Activated T-helper 2 cell treated with anti-CD3 and anti-CD28 coated beads, Interferon-gamma antibody, Interleukin-2, Interleukin-4, amounts not matched to agents 10 μg/mL and 5 μg/mL and 100 μg/mL, durations not matched to agents 14 hours and 24 hours and 36 hours (primary cell): Measurements from ENCODE around the gene LAMTOR4. TPM values are rescaled to one million over a fixed set of nuclear protein-coding genes. Genes with fewer than 3 reads are reported as not detected.
"Not testable (repeated sequence)": the region's sequence is repeated elsewhere in the genome, so short reads cannot be mapped to it uniquely, and the experiment has no call there.

Experiments used
- DNase-seq: peaks from one replicate; pipeline ENCODE4 v3.0.0; 2021; ENCODE audit warnings: low spot score
- H3K27ac Mint-ChIP-seq: one replicate; pipeline ENCODE4 v1.8.0; 2021; ENCODE audit warnings: mixed read lengths
- H3K27me3 Mint-ChIP-seq: one replicate; pipeline ENCODE4 v1.8.0; 2021; ENCODE audit warnings: low read depth, mixed read lengths
- H3K36me3 Mint-ChIP-seq: one replicate; pipeline ENCODE4 v1.8.0; 2021; ENCODE audit warnings: low read depth, mixed read lengths
- H3K4me1 Mint-ChIP-seq: one replicate; pipeline ENCODE4 v1.8.0; 2021; ENCODE audit warnings: low read depth, mixed read lengths
- H3K4me3 Mint-ChIP-seq: one replicate; pipeline ENCODE4 v1.8.0; 2021; ENCODE audit warnings: low read depth, mild to moderate bottlenecking, moderate library complexity, mixed read lengths
- H3K9me3 Mint-ChIP-seq: one replicate; pipeline ENCODE4 v1.8.0; 2021; ENCODE audit warnings: mixed read lengths
- intact Hi-C: fragments of 100-400 bp; cut with micrococcal nuclease; formaldehyde crosslinking; loops from one replicate; pipeline ENCODE4 v1.15.1; 2023
- total RNA-seq: library from RNA; stranded (reverse); gene quantifications from 2 replicates; pipeline ENCODE4 v1.2.3, GENCODE V29; 2022

The LAMTOR4 gene
- total RNA-seq, 1 donor from 2014 or later: 130 TPM

- H3K9me3 Mint-ChIP-seq: no peaks in the 10 kb centered on the region
- H3K36me3 Mint-ChIP-seq: peaks cover 29% of the 10 kb centered on the region
- intact Hi-C loops: loop anchor here (1.0 to 10.0 kb wide), 4 partner anchors 8 to 212 kb away; partner anchors contain the start of genes AP4M1, CNPY4, COPS6 and MCM7
Observed at GRCh38 chr7:100126931-100127865, 21.5 kb upstream of the LAMTOR4 start, which contains the start of gene MBLAC1. Gene MBLAC1 (plus strand): TSS chr7:100126967. CDS start chr7:100127396, 429 bp downstream.

GRCh38 chr7:100127866-100128636 lies 20.7 kb upstream of the LAMTOR4 start:
- Mint-ChIP-seq H3K9me3 (no peaks in the 10 kb centered on the region), H3K36me3 (peaks cover 22% of the 10 kb centered on the region), H3K4me3 (peak overlapping the region; percentile 77), H3K27ac (peak overlapping the region; percentile 52), H3K4me1 (peaks cover 31% of the 10 kb centered on the region), H3K27me3 (no peaks in the 10 kb centered on the region)
- DNase-seq: no peak
- intact Hi-C loops: loop anchor here (1.0 to 10.0 kb wide), 4 partner anchors 9 to 213 kb away; partner anchors contain the start of genes AP4M1, CNPY4, COPS6 and MCM7

More at GRCh38 chr7:100126931-100127865, 21.5 kb upstream of the LAMTOR4 start, which contains the start of gene MBLAC1:
- DNase-seq: peak; percentile 88
- Mint-ChIP-seq H3K27me3 (no peaks in the 10 kb centered on the region), H3K27ac (peak within 1 kb of the TSS; percentile 100), H3K4me3 (peak within 1 kb of the TSS; percentile 99), H3K4me1 (peaks cover 24% of the 10 kb centered on the region)

DNA sequence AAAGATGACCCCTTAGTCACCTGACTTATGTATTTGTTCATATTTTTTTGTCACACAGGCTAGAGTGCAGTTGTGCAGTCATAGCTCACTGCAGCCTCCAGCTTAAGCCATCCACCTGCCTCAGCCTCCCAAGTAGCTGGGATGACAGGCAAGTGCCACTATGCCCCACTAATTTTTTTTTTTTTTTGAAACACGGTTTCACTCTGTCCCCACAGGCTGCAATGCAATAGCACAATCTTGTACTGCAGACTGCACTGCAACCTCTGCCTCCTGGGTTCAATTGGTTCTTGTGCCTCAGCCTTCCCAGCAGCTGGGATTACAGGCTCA lies 20.1 kb upstream of the LAMTOR4 start:
- Mint-ChIP-seq H3K4me1 (peaks cover 31% of the 10 kb centered on the region), H3K27ac (no peak overlapping the region), H3K4me3 (peak overlapping the region; percentile 77), H3K36me3 (peaks cover 20% of the 10 kb centered on the region), H3K9me3 (no peaks in the 10 kb centered on the region), H3K27me3 (no peaks in the 10 kb centered on the region)
- no peak for DNase-seq
- intact Hi-C loops: loop anchor here (10.0 kb wide), 1 partner anchor 214 kb away; the partner anchor contains the start of gene TRIM4

DNA sequence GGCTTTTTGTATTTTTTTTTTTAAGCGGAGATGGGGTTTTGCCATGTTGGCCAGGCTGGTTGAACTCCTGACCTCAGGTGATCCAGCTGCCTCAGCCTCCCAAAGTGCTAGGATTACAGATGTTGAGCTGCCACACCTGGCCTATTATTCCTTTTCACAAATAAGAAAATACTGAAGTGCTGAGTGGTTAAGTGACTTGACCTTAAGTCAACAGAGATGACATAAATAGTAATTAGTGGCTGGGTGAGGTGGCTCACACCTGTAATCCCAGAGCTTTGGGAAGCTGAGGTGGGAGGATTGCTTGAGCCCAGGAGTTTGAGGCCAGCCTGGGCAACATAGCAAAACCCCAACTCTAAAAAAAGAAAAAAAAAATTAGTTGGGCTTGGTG lies 18.5 kb upstream of the LAMTOR4 start:
- not testable (repeated sequence) for H3K36me3 Mint-ChIP-seq, H3K27ac Mint-ChIP-seq, H3K4me3 Mint-ChIP-seq, H3K27me3 Mint-ChIP-seq, H3K9me3 Mint-ChIP-seq, DNase-seq
- peaks cover 24% of the 10 kb centered on the region for H3K4me1 Mint-ChIP-seq
- intact Hi-C loops: loop anchor here (5.0 to 10.0 kb wide), 2 partner anchors 138 to 215 kb away; no protein-coding TSS in a partner anchor

DNA sequence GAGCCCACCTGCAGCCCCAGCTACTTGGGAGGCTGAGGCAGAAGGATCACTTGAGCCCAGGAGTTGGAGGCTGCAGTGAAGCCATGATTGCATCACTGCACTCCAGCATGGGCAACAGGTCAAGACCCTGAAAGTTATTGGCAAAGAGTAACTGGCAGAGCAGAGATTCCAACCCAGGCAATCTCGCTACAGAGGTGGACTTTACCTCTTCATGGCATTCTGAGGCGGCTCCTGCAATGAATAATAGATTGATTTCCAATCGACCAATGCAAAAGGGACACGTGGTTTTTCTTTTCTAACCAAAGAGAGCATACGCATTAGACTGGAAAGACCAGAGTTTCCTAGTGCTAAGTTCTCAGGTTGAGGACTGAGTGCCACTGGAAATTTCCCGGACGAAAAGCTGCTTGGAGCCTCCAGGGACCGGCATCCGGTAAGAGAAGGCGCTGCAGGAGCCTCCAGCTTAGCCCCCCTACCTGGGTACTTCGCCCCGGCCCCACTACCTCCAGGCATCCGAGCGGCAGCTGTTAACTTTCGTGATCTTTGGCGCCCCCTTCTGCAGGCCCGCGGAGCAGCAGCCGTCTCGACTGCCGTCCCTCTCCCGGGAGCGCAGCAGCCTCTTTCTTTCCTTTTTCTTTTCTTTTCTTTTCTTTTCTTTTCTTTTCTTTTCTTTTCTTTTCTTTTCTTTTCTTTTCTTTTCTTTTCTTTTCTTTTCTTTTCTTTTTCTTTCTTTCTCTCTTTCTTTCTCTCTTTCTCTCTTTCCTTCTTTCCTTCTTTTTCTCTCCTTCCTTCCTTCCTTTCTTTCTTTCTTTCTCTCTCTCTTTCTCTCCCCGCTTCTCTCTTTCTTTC lies 17.9 kb upstream of the LAMTOR4 start:
- Mint-ChIP-seq H3K4me1 (peaks cover 19% of the 10 kb centered on the region), H3K27me3 (no peaks in the 10 kb centered on the region), H3K4me3 (no peak overlapping the region), H3K27ac (no peak overlapping the region), H3K36me3 (peaks cover 6% of the 10 kb centered on the region), H3K9me3 (no peaks in the 10 kb centered on the region)
- intact Hi-C loops: loop anchor here (1.0 to 10.0 kb wide), 3 partner anchors 139 to 214 kb away; no protein-coding TSS in a partner anchor
- DNase-seq: peak; percentile 78

DNA sequence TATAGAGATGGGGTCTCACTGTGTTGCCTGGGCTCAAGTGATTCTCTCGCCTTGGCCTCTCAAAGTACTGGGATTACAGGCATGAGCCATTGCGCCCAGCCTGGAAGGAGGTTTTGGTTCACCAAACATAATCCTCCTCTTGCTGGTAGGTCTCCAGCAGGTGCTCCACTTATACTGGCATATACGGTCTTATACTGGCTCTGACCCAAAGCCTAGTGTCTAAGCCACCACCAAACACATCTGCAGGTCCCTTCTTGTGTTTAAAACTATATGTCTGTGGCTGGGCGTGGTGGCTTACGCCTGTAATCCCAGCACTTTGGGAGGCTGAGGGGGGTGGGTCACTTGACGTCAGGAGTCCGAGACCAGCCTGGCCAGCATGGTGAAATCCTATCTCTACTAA lies 16.6 kb upstream of the LAMTOR4 start:
- Mint-ChIP-seq H3K27ac (no peak overlapping the region), H3K36me3 (no peaks in the 10 kb centered on the region), H3K4me1 (peaks cover 19% of the 10 kb centered on the region), H3K4me3 (no peak overlapping the region), H3K9me3 (no peaks in the 10 kb centered on the region), H3K27me3 (no peaks in the 10 kb centered on the region)
- DNase-seq: no peak
- intact Hi-C loops: loop anchor here (1.0 to 10.0 kb wide), 4 partner anchors 85 to 275 kb away; no protein-coding TSS in a partner anchor

DNA sequence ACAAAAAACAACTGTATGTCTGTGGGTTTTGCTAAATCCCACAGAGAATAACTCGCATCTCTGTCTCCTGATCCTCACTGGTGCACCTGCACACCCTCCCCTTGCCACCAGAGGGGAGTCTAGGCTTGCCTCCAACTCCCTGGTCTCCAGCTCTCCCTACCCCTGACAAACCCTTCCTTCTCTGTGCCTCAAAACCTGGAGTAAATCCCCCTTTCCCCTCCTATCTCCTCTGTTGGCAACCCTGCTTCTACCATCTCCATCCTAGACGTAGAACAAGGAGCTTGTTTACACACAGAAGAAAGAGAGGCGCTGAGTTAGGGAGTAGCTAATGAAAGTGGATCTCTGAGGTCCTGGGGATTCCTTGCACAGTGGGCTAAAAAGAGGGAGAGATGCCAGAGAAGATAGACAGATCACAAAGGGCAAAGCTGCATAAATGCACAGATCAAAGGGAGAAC lies 16.0 kb upstream of the LAMTOR4 start:
- no peak overlapping the region for H3K27ac Mint-ChIP-seq
- H3K27me3 Mint-ChIP-seq: no peaks in the 10 kb centered on the region
- no peaks in the 10 kb centered on the region for H3K9me3 Mint-ChIP-seq
- intact Hi-C loops: loop anchor here (1.0 to 10.0 kb wide), 4 partner anchors 85 to 274 kb away; no protein-coding TSS in a partner anchor
- H3K4me1 Mint-ChIP-seq: peaks cover 22% of the 10 kb centered on the region
- DNase-seq: peak; percentile 65
- no peak overlapping the region for H3K4me3 Mint-ChIP-seq
- no peaks in the 10 kb centered on the region for H3K36me3 Mint-ChIP-seq

- no peak overlapping the region for H3K27ac Mint-ChIP-seq
- no peaks in the 10 kb centered on the region for H3K27me3 Mint-ChIP-seq
- intact Hi-C loops: loop anchor here (10.0 kb wide), 1 partner anchor 207 kb away; no protein-coding TSS in a partner anchor
- H3K36me3 Mint-ChIP-seq: no peaks in the 10 kb centered on the region
- no peak for DNase-seq
- H3K4me1 Mint-ChIP-seq: peaks cover 19% of the 10 kb centered on the region
- H3K9me3 Mint-ChIP-seq: no peaks in the 10 kb centered on the region
- no peak overlapping the region for H3K4me3 Mint-ChIP-seq
Observed at GRCh38 chr7:100137851-100138760, 10.6 kb upstream of the LAMTOR4 start.

GRCh38 chr7:100141555-100141949 lies 7.2 kb upstream of the LAMTOR4 start:
- H3K36me3 Mint-ChIP-seq: no peaks in the 10 kb centered on the region
- no peaks in the 10 kb centered on the region for H3K27me3 Mint-ChIP-seq
- H3K9me3 Mint-ChIP-seq: no peaks in the 10 kb centered on the region
- no peak overlapping the region for H3K4me3 Mint-ChIP-seq
- intact Hi-C loops: no loop called here
- DNase-seq: no peak
- H3K4me1 Mint-ChIP-seq: peaks cover 19% of the 10 kb centered on the region
- H3K27ac Mint-ChIP-seq: no peak overlapping the region

GRCh38 chr7:100142461-100142860 lies 6.3 kb upstream of the LAMTOR4 start:
- Mint-ChIP-seq H3K27me3 (no peaks in the 10 kb centered on the region), H3K4me3 (no peak overlapping the region), H3K27ac (no peak overlapping the region), H3K4me1 (peaks cover 19% of the 10 kb centered on the region), H3K9me3 (no peaks in the 10 kb centered on the region), H3K36me3 (no peaks in the 10 kb centered on the region)
- intact Hi-C loops: no loop called here
- no peak for DNase-seq

- H3K4me3 Mint-ChIP-seq, H3K36me3 Mint-ChIP-seq, intact Hi-C loops, H3K9me3 Mint-ChIP-seq, H3K27me3 Mint-ChIP-seq, H3K27ac Mint-ChIP-seq, DNase-seq: not testable (repeated sequence)
- peaks cover 14% of the 10 kb centered on the region for H3K4me1 Mint-ChIP-seq
Observed at GRCh38 chr7:100146350-100146749, 2.4 kb upstream of the LAMTOR4 start.
